ENCODE results near the gene EMC7.
"Not testable (repeated sequence)": the region's sequence is repeated elsewhere in the genome, so short reads cannot be mapped to it uniquely, and the experiment has no call there.

DNA sequence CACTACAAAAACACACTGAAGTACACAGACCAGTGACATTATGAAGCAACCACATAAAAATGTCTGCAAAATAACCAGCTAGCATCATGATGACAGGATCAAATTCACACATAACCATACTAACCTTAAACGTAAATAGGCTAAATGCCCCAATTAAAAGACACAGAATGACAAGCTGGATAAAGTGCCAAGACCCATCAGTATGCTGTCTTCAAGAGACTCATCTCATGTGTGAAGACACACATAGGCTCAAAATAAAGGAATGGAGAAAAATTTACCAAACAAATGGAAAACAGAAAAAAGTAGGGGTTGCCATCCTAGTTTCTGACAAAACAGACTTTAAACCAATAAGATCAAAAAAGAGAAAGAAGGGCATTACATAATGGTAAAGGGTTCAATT lies 51.3 kb downstream of the EMC7 start:
- TF ChIP-seq, protein P1, sequence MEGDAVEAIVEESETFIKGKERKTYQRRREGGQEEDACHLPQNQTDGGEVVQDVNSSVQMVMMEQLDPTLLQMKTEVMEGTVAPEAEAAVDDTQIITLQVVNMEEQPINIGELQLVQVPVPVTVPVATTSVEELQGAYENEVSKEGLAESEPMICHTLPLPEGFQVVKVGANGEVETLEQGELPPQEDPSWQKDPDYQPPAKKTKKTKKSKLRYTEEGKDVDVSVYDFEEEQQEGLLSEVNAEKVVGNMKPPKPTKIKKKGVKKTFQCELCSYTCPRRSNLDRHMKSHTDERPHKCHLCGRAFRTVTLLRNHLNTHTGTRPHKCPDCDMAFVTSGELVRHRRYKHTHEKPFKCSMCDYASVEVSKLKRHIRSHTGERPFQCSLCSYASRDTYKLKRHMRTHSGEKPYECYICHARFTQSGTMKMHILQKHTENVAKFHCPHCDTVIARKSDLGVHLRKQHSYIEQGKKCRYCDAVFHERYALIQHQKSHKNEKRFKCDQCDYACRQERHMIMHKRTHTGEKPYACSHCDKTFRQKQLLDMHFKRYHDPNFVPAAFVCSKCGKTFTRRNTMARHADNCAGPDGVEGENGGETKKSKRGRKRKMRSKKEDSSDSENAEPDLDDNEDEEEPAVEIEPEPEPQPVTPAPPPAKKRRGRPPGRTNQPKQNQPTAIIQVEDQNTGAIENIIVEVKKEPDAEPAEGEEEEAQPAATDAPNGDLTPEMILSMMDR (IDR thresholded peaks at IDR 0.05; ENCODE audit: low read depth, low read length, poor library complexity, severe bottlenecking) = not testable (repeated sequence)
- not testable (repeated sequence) for TF ChIP-seq EZH2phosphoT487 (IDR thresholded peaks at IDR 0.05; ENCODE audit: borderline replicate concordance, low read length)

All from DOHH2 (cell line).